Measurements from ENCODE around the gene MLKL.
A peak's percentile ranks its signal among the peaks of the same experiment; 100 is the strongest.

Gene MLKL

GRCh38 chr16:74700438-74701225 is at the start of gene MLKL:
MLKL (minus strand) TSS chr16:74700862; CDS start chr16:74695757, 5,105 bp downstream.
- DNase-seq (ENCODE audit: low read depth in 2 of 2), result peak; percentile 44 to 66

- no peak for DNase-seq (ENCODE audit: low read depth in 2 of 2)
These were observed 48.8 kb upstream of the MLKL start for GRCh38 chr16:74749291-74750055.

GRCh38 chr16:74748616-74749026 is 48.0 kb upstream of the MLKL start:
- DNase-seq (ENCODE audit: low read depth in 2 of 2), result no peak

GRCh38 chr16:74747716-74748615 is 47.3 kb upstream of the MLKL start:
- no peak for DNase-seq (ENCODE audit: low read depth in 2 of 2)

- DNase-seq (ENCODE audit: low read depth in 2 of 2), result no peak
These were observed 45.3 kb upstream of the MLKL start for GRCh38 chr16:74745926-74746325.

- no peak for DNase-seq (ENCODE audit: low read depth in 2 of 2)
These were observed 44.5 kb upstream of the MLKL start for GRCh38 chr16:74745109-74745615.

- no peak for DNase-seq (ENCODE audit: low read depth in 2 of 2)
These were observed 43.9 kb upstream of the MLKL start for GRCh38 chr16:74744566-74744965.

GRCh38 chr16:74743668-74744299 is 43.1 kb upstream of the MLKL start:
- no peak for DNase-seq (ENCODE audit: low read depth in 2 of 2)

- DNase-seq (ENCODE audit: low read depth in 2 of 2), result no peak
These were observed 42.5 kb upstream of the MLKL start for GRCh38 chr16:74743045-74743667.

- DNase-seq (ENCODE audit: low read depth in 2 of 2), result no peak
These were observed 41.4 kb upstream of the MLKL start for GRCh38 chr16:74742051-74742481.

- DNase-seq (ENCODE audit: low read depth in 2 of 2), result no peak
These were observed 40.2 kb upstream of the MLKL start for GRCh38 chr16:74740795-74741304.

GRCh38 chr16:74739275-74739674 is 38.6 kb upstream of the MLKL start:
- no peak for DNase-seq (ENCODE audit: low read depth in 2 of 2)

- DNase-seq (ENCODE audit: low read depth in 2 of 2), result no peak
These were observed 38.2 kb upstream of the MLKL start for GRCh38 chr16:74738816-74739215.

GRCh38 chr16:74738113-74738541 is 37.5 kb upstream of the MLKL start:
- DNase-seq (ENCODE audit: low read depth in 2 of 2), result no peak

GRCh38 chr16:74737521-74737920 is 36.9 kb upstream of the MLKL start:
- DNase-seq (ENCODE audit: low read depth in 2 of 2), result no peak

GRCh38 chr16:74736531-74737157 is 36.0 kb upstream of the MLKL start:
- no peak for DNase-seq (ENCODE audit: low read depth in 2 of 2)

GRCh38 chr16:74735554-74735953 is 34.9 kb upstream of the MLKL start:
- no peak for DNase-seq (ENCODE audit: low read depth in 2 of 2)

GRCh38 chr16:74735162-74735452 is 34.4 kb upstream of the MLKL start:
- DNase-seq (ENCODE audit: low read depth in 2 of 2), result no peak

- no peak for DNase-seq (ENCODE audit: low read depth in 2 of 2)
These were observed 33.9 kb upstream of the MLKL start for GRCh38 chr16:74734361-74735161.

All from stimulated activated CD8-positive, alpha-beta memory T cell treated with anti-CD3 and anti-CD28 coated beads, Interleukin-7, amount 100 ng/mL, for 4 hours (primary cell).